Activated T-helper 1 cell treated with anti-CD3 and anti-CD28 coated beads, Interleukin-12 subunit alpha, Interleukin-12 subunit beta, Interleukin-2, Interleukin-4 antibody, amounts not matched to agents 30 ng/mL and 10 ng/mL and 1 ng/mL, durations not matched to agents 14 hours and 24 hours and 36 hours (primary cell): ENCODE data around the gene RSBN1. TPM values are rescaled to one million over a fixed set of nuclear protein-coding genes. Genes with fewer than 3 reads are reported as not detected.

ENCODE experiments used
- DNase-seq: peaks from one replicate; pipeline ENCODE4 v3.0.0; 2021; ENCODE audit warnings: low spot score
- H3K27ac Mint-ChIP-seq: one replicate; pipeline ENCODE4 v1.8.0; 2021; ENCODE audit warnings: mild to moderate bottlenecking, mixed read lengths
- H3K27me3 Mint-ChIP-seq: one replicate; pipeline ENCODE4 v1.8.0; 2022; ENCODE audit warnings: mild to moderate bottlenecking, moderate library complexity, mixed read lengths; ENCODE audit not compliant: insufficient read depth
- H3K36me3 Mint-ChIP-seq: one replicate; pipeline ENCODE4 v1.8.0; 2021; ENCODE audit warnings: low read depth, mixed read lengths
- H3K4me1 Mint-ChIP-seq: one replicate; pipeline ENCODE4 v1.8.0; 2021; ENCODE audit warnings: low read depth, mixed read lengths
- H3K4me3 Mint-ChIP-seq: one replicate; pipeline ENCODE4 v1.8.0; 2021; ENCODE audit warnings: mild to moderate bottlenecking, moderate library complexity, mixed read lengths
- H3K9me3 Mint-ChIP-seq: one replicate; pipeline ENCODE4 v1.8.0; 2021; ENCODE audit warnings: mixed read lengths
- intact Hi-C: fragments of 100-400 bp; cut with micrococcal nuclease; formaldehyde crosslinking; loops from one replicate; pipeline ENCODE4 v1.15.1; 2024
- total RNA-seq: library from RNA; stranded (reverse); gene quantifications from 2 replicates; pipeline ENCODE4 v1.2.3, GENCODE V29; 2022

RSBN1 gene
- total RNA-seq, 1 donor from 2014 or later = 18.4 TPM

DNA sequence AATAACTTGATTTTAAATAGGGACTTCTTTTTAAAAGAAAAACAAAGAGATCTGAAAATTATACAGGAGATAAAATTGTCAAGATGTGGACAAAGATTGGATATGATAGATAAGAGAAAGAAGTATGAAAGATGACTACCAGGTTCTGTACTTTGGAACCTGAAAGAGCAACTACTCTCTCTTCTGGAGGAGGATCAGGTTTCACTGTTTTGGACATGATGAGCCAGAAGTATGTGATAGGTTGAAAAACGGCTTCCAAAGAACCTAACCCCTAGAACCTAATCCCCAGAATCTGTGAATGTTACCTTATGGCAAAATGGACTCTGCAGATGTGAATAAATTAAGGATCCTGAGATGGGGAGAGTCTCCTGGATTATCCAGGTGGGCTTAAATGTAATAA is 26.2 kb downstream of the RSBN1 start:
- Mint-ChIP-seq H3K4me3 (no peak overlapping the region), H3K27ac (no peak overlapping the region)
- intact Hi-C loops = loop anchor here (10.0 kb wide), 1 partner anchor 391 kb away; the partner anchor contains the start of gene MAGI3

DNA sequence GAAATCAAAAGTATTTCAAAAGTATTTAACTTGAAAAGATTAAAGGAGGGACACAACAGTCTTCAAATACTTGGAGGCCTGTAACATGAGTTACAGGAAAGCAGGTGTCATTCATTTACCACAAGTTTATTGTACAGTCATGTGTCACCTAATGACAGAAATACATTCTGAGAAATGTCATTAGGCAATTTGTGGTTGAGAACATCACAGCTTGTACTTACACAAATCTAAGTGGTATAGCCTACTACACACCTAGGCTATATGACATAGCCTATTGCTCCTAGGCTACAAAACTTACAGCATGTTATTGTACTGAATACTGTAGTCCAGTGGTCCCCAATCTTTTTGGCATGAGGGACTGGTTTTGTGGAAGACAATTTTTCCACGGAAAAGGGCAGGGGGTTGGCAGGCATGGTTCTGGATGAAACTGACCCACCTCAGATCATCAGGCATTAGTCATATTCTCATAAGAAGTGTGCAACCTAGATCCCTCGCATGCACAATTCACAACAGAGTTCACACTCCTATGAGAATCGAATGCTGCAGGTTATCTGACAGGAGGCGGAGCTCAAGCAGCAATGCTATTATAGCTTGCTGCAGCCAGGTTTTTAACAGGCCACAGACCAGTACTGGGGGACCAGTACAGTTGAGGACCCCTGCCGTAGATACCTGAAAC is 28.0 kb downstream of the RSBN1 start:
- Mint-ChIP-seq H3K27me3 (no peaks in the 10 kb centered on the region), H3K4me1 (peaks cover 25% of the 10 kb centered on the region), H3K4me3 (peak overlapping the region; percentile 59), H3K27ac (peak overlapping the region; percentile 93), H3K9me3 (no peaks in the 10 kb centered on the region), H3K36me3 (peaks cover 18% of the 10 kb centered on the region)
- no peak for DNase-seq
- intact Hi-C loops = loop anchor here (5.0 to 10.0 kb wide), 2 partner anchors 42 to 389 kb away; partner anchors contain the start of gene MAGI3

More for the DNA sequence above, 26.2 kb downstream of the RSBN1 start:
- DNase-seq = no peak
- Mint-ChIP-seq H3K4me1 (peaks cover 32% of the 10 kb centered on the region), H3K27me3 (no peaks in the 10 kb centered on the region), H3K9me3 (no peaks in the 10 kb centered on the region), H3K36me3 (peaks cover 25% of the 10 kb centered on the region)

DNA sequence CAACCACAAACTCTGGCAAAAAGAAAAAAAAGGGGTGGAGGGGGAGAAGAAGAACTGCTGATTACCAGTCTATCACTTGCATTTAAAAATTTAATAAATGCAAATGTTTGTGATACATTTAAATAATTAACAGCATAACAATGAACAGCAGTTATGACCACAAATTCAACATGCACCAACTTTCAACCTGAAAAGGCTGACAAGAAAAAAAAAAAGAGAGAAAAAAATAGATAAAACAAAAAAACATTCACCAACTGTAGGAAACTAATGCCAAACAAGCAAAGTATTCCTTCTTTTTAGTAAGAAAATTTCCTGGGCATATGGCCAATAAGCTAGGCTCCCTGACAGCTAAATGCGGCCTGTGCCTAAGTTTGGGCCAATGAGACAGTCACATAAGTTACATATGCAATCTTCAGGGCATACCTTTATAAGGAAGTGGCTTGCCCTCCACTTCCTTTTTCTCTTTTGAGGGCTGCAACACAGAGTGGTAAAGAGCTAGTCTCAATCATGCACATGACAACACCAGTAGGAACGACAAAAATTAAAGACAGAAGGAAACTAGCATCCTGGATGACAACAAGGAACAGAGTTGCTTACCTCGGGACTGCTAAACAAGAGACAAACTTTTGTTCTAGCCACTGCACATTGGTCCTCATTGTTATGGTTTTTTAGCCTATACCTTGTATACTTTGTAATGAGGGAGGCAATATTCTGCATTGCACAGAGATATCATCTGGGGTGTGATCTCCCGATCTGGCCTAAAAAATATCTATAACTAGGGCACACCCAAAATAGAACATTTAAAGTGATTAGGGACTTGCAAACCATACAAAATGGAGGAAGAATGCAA is 28.8 kb downstream of the RSBN1 start:
- intact Hi-C loops = loop anchor here (1.0 to 10.0 kb wide), 4 partner anchors 24 to 389 kb away; partner anchors contain the start of genes MAGI3 and PHTF1
- Mint-ChIP-seq H3K4me3 (peak overlapping the region; percentile 59), H3K9me3 (peaks cover 3% of the 10 kb centered on the region), H3K36me3 (peaks cover 22% of the 10 kb centered on the region), H3K27me3 (no peaks in the 10 kb centered on the region), H3K4me1 (peaks cover 25% of the 10 kb centered on the region), H3K27ac (peak overlapping the region; percentile 93)
- peak; percentile 41 for DNase-seq

- H3K36me3 Mint-ChIP-seq = peaks cover 15% of the 10 kb centered on the region
- H3K27ac Mint-ChIP-seq = no peak overlapping the region
- intact Hi-C loops = loop anchor here (5.0 to 10.0 kb wide), 2 partner anchors 40 to 388 kb away; partner anchors contain the start of gene MAGI3
- no peak for DNase-seq
- no peak overlapping the region for H3K4me3 Mint-ChIP-seq
- H3K9me3 Mint-ChIP-seq = peaks cover 4% of the 10 kb centered on the region
- H3K4me1 Mint-ChIP-seq = peaks cover 18% of the 10 kb centered on the region
- no peaks in the 10 kb centered on the region for H3K27me3 Mint-ChIP-seq
Measured at GRCh38 chr1:113782406-113782805, 29.9 kb downstream of the RSBN1 start.

DNA sequence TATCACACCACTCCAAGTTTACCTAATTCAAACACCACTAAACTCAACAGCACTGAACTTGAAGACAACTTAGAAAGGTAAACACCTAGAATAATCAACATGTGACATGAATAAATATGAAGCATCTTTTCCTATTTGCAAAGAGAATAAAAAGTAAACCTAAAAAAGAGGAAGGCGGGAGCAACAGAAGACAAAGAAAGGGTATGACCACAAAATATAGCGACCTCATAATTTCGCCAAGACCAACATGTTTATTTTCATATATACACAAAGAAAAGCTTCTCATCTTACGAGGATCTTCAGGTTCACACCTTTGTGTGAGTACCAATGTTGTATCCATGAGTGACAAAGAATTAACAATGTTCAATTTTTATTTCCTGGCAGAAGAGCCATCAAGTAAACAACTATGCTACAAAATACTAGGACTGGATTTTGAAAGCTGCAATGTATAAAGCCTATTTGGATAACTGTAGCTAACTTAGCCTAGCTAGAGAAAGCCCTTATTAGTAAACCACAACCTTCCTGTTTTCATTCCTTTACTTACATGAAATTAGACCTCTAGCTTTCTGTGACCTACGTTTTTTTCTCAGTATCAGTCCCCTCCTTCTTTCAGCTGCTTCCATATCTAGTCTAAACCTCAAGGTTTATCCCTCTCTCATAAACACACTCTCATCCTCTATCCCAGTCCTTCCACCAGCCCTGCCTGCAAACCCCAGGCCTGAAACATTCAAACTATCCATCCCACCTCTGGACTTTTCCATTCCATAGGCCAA is 31.7 kb downstream of the RSBN1 start:
- peaks cover 14% of the 10 kb centered on the region for H3K36me3 Mint-ChIP-seq
- intact Hi-C loops = loop anchor here (5.0 to 10.0 kb wide), 2 partner anchors 38 to 386 kb away; partner anchors contain the start of gene MAGI3
- no peak overlapping the region for H3K4me3 Mint-ChIP-seq

GRCh38 chr1:113779542-113779941 is 32.7 kb downstream of the RSBN1 start:
- Mint-ChIP-seq H3K4me1 (peaks cover 6% of the 10 kb centered on the region), H3K4me3 (no peak overlapping the region), H3K27ac (no peak overlapping the region), H3K36me3 (peaks cover 14% of the 10 kb centered on the region), H3K9me3 (peaks cover 4% of the 10 kb centered on the region), H3K27me3 (no peaks in the 10 kb centered on the region)
- no peak for DNase-seq
- intact Hi-C loops = no loop called here

More for the DNA sequence above, 31.7 kb downstream of the RSBN1 start:
- Mint-ChIP-seq H3K27ac (no peak overlapping the region), H3K4me1 (peaks cover 9% of the 10 kb centered on the region), H3K27me3 (no peaks in the 10 kb centered on the region), H3K9me3 (peaks cover 4% of the 10 kb centered on the region)
- no peak for DNase-seq

DNA sequence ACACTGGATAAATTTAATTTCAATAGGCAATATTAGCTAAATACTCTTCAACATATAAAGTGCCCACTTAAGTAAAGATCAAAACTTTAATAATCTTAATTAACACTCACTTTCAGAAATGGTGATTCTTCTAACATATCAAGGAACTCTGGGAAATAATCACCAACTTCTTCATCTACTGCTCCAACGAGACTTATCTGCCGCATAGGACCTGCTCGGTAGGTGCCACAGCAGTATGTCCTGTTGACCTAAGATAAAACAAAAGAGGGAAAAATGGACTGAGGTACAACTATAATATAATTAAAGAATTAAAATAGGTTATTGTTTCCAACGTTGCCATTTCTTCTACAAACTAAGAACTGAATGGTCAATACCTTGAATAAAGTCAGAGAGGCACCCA is 34.7 kb downstream of the RSBN1 start:
- DNase-seq = no peak
- no peak overlapping the region for H3K27ac Mint-ChIP-seq

DNA sequence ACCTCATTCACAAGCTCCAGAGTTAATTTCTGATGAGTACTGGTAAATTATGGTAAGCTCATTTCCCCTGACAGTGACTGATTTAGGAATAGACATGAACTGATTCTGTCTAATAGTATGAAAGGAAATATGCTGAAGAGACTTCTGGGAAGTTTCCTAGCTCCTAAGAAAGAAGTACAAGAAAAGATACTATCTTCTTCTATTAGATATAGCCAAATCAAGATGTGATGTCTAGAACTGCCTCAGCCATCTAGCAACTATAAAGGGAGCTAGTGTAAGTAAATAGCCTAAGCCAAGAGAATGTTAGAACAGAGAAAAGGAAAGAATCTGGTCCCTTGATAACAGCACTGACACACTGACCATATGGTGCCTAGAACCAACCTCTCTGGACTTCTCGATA is 42.2 kb downstream of the RSBN1 start:
- intact Hi-C loops = no loop called here
- Mint-ChIP-seq H3K27ac (no peak overlapping the region), H3K27me3 (no peaks in the 10 kb centered on the region), H3K4me1 (peaks cover 44% of the 10 kb centered on the region), H3K36me3 (peaks cover 37% of the 10 kb centered on the region), H3K4me3 (no peak overlapping the region), H3K9me3 (no peaks in the 10 kb centered on the region)
- no peak for DNase-seq

More for the DNA sequence above, 34.7 kb downstream of the RSBN1 start:
- Mint-ChIP-seq H3K9me3 (peaks cover 4% of the 10 kb centered on the region), H3K4me1 (peaks cover 11% of the 10 kb centered on the region), H3K27me3 (no peaks in the 10 kb centered on the region), H3K36me3 (peaks cover 17% of the 10 kb centered on the region), H3K4me3 (no peak overlapping the region)
- intact Hi-C loops = no loop called here

- peaks cover 38% of the 10 kb centered on the region for H3K36me3 Mint-ChIP-seq
- H3K4me1 Mint-ChIP-seq = peaks cover 44% of the 10 kb centered on the region
- H3K27ac Mint-ChIP-seq = no peak overlapping the region
- no peak overlapping the region for H3K4me3 Mint-ChIP-seq
- H3K9me3 Mint-ChIP-seq = no peaks in the 10 kb centered on the region
- intact Hi-C loops = no loop called here
- DNase-seq = no peak
- no peaks in the 10 kb centered on the region for H3K27me3 Mint-ChIP-seq
Measured at GRCh38 chr1:113769601-113769970, 42.7 kb downstream of the RSBN1 start.

- no peaks in the 10 kb centered on the region for H3K27me3 Mint-ChIP-seq
- no peak overlapping the region for H3K27ac Mint-ChIP-seq
- intact Hi-C loops = no loop called here
- no peak overlapping the region for H3K4me3 Mint-ChIP-seq
- peaks cover 44% of the 10 kb centered on the region for H3K4me1 Mint-ChIP-seq
- no peak for DNase-seq
- H3K36me3 Mint-ChIP-seq = peaks cover 39% of the 10 kb centered on the region
- no peaks in the 10 kb centered on the region for H3K9me3 Mint-ChIP-seq
Measured at GRCh38 chr1:113768916-113769600, 43.2 kb downstream of the RSBN1 start.

DNA sequence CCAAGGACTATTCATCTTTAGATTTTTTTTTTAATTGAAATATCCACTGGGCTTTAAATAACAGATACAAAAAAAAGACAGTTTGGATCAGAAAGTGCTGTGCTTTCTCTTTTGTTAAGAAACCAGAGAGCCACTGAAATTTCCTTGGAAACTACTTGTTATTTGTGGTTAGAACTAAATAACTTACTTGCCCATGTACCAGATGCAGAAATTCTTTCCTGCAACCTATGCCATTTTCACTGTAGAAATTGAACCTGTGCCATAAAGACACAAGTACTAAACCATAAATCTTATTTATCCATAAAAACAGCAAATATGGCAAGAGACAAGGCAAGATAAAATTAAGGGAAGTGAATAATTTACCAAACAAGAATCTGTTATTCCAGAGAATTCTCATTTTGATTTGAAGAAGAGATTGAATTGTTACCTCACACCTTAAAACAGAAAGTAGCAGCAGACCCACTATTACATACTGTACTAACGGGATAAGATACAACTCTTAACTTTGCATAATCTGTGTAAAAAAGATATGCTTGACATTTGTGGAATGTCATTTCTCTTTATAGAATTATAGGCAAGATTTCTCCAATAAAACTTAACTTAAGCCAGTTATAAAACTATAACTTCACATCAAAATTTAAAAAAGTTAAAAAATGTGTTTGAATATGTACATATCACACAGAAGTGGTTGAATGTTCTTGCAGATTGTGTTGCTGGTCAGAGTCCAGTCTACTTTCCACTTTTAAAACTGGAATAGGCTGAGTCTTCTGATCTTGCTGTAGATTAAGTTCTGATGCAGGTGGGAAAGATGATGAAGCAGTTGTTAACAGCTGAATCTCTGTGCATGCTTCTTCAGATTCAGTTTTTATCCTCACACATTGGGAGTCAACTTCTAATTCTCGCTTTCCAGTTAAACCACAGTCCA is 46.7 kb downstream of the RSBN1 start:
- intact Hi-C loops = no loop called here
- H3K9me3 Mint-ChIP-seq = no peaks in the 10 kb centered on the region
- no peak for DNase-seq
- no peaks in the 10 kb centered on the region for H3K27me3 Mint-ChIP-seq
- no peak overlapping the region for H3K27ac Mint-ChIP-seq
- peaks cover 43% of the 10 kb centered on the region for H3K36me3 Mint-ChIP-seq
- no peak overlapping the region for H3K4me3 Mint-ChIP-seq
- H3K4me1 Mint-ChIP-seq = peaks cover 45% of the 10 kb centered on the region
